HEK293 (cell line): Measurements from ENCODE around the gene MBLAC2.

Experiments used
- CTCF ChIA-PET: fragments of 350-600 bp; formaldehyde crosslinking; extraction: SDS; loops from one replicate; lab custom pipeline; 2021; ENCODE audit warnings: antibody characterized with exemption; lab: Yijun Ruan, JAX
- POLR2A ChIA-PET: fragments of 300-600 bp; formaldehyde crosslinking; extraction: SDS; loops from one replicate; lab custom pipeline; 2020; ENCODE audit warnings: antibody characterized with exemption, inconsistent platforms; lab: Yijun Ruan, JAX
- H3K27ac ChIP-seq: fragments of 200-500 bp; sonication (Bioruptor generic); 2 replicates; pipeline ENCODE4 v1.5.1; 2014; ENCODE audit warnings: low read depth, low read length, control low read depth, inconsistent platforms; ENCODE audit errors: extremely low read depth
- H3K36me3 ChIP-seq, 2 experiments: fragments of 200-500 bp in 1 of 2; sonication (Bioruptor generic) in 1 of 2; 1 replicate in 1 of 2; 2 replicates in 1 of 2; pipeline ENCODE4 v1.5.1; 2014 to 2017; ENCODE audit warnings: inconsistent platforms in 2 of 2, low read length in 2 of 2; ENCODE audit not compliant: control insufficient read depth in 2 of 2, insufficient read depth in 1 of 2
- H3K4me1 ChIP-seq: fragments of 200-500 bp; sonication (Bioruptor generic); 2 replicates; pipeline ENCODE4 v1.5.1; 2014; ENCODE audit warnings: mild to moderate bottlenecking, low read length, inconsistent platforms; ENCODE audit not compliant: control insufficient read depth, insufficient read depth
- H3K4me3 ChIP-seq: 2 replicates; pipeline ENCODE4 v1.5.1; 2011; ENCODE audit warnings: low read depth, mild to moderate bottlenecking, control low read depth, low read length, moderate library complexity
- H3K9me3 ChIP-seq: fragments of 200-500 bp; sonication (Bioruptor generic); 2 replicates; pipeline ENCODE4 v1.5.1; 2014; ENCODE audit warnings: low read depth, low read length, inconsistent platforms; ENCODE audit not compliant: control insufficient read depth, insufficient read depth
- HOXD13 ChIP-seq: sonication (generic); formaldehyde crosslinking; IDR thresholded peaks from 2 replicates; pipeline ENCODE4 v1.8.0; 2022; ENCODE audit warnings: missing genetic modification reagents, borderline replicate concordance
- KLF9 ChIP-seq: fragments of 450-650 bp; formaldehyde crosslinking; IDR thresholded peaks from 2 replicates; pipeline ENCODE4 v1.5.1; 2016; ENCODE audit warnings: missing biosample characterization, missing genetic modification characterization, low read depth
- SP7 ChIP-seq: fragments of 450-650 bp; formaldehyde crosslinking; IDR thresholded peaks from 2 replicates; pipeline ENCODE4 v1.5.1; 2016; ENCODE audit warnings: missing biosample characterization, missing genetic modification characterization
- ZNF114 ChIP-seq: fragments of 450-650 bp; formaldehyde crosslinking; IDR thresholded peaks from 2 replicates; pipeline ENCODE4 v1.5.0; 2017; ENCODE audit warnings: missing biosample characterization, missing genetic modification characterization
- ZNF121 ChIP-seq: fragments of 450-650 bp; formaldehyde crosslinking; IDR thresholded peaks from 2 replicates; pipeline ENCODE4 v1.5.1; 2016; ENCODE audit warnings: missing biosample characterization, missing genetic modification characterization
- ZNF146 ChIP-seq: fragments of 450-650 bp; formaldehyde crosslinking; IDR thresholded peaks from 2 replicates; pipeline ENCODE4 v1.5.1; 2016; ENCODE audit warnings: missing biosample characterization, missing genetic modification characterization
- ZNF16 ChIP-seq: fragments of 450-650 bp; formaldehyde crosslinking; IDR thresholded peaks from 2 replicates; pipeline ENCODE4 v1.5.1; 2016; ENCODE audit warnings: low read depth, missing biosample characterization, missing genetic modification characterization
- ZNF292 ChIP-seq: fragments of 450-650 bp; formaldehyde crosslinking; IDR thresholded peaks from 2 replicates; pipeline ENCODE4 v1.5.1; 2016; ENCODE audit warnings: low read depth, missing biosample characterization, missing genetic modification characterization, borderline replicate concordance
- ZNF311 ChIP-seq: fragments of 450-650 bp; formaldehyde crosslinking; IDR thresholded peaks from 2 replicates; pipeline ENCODE4 v1.5.1; 2017; ENCODE audit warnings: missing biosample characterization, missing genetic modification characterization, borderline replicate concordance
- ZNF530 ChIP-seq: fragments of 450-650 bp; formaldehyde crosslinking; IDR thresholded peaks from 2 replicates; pipeline ENCODE4 v1.5.1; 2016; ENCODE audit warnings: low read depth, missing biosample characterization, missing genetic modification characterization
- ZNF560 ChIP-seq: fragments of 450-650 bp; formaldehyde crosslinking; IDR thresholded peaks from 2 replicates; pipeline ENCODE4 v1.5.1; 2017; ENCODE audit warnings: missing biosample characterization, missing genetic modification characterization, borderline replicate concordance
- ZNF585B ChIP-seq: fragments of 450-650 bp; formaldehyde crosslinking; IDR thresholded peaks from 2 replicates; pipeline ENCODE4 v1.5.1; 2016; ENCODE audit warnings: missing biosample characterization, missing genetic modification characterization
- ZNF596 ChIP-seq: fragments of 450-650 bp; IDR thresholded peaks from 2 replicates; pipeline ENCODE4 v1.5.0; 2018; ENCODE audit warnings: missing biosample characterization, mild to moderate bottlenecking, missing genetic modification characterization, moderate library complexity
- ZNF623 ChIP-seq: fragments of 450-650 bp; formaldehyde crosslinking; IDR thresholded peaks from 2 replicates; pipeline ENCODE4 v1.5.1; 2016; ENCODE audit warnings: missing biosample characterization, missing genetic modification characterization
- ZNF792 ChIP-seq: fragments of 450-650 bp; formaldehyde crosslinking; IDR thresholded peaks from 2 replicates; pipeline ENCODE4 v1.5.1; 2016; ENCODE audit warnings: missing biosample characterization, missing genetic modification characterization
- ZNF830 ChIP-seq: fragments of 450-650 bp; IDR thresholded peaks from 2 replicates; pipeline ENCODE4 v1.5.0; 2018; ENCODE audit warnings: missing biosample characterization, missing genetic modification characterization, low read depth, mild to moderate bottlenecking, moderate library complexity
- TF ChIP-seq, protein P1 (sequence below): fragments of 450-650 bp; formaldehyde crosslinking; IDR thresholded peaks from 2 replicates; pipeline ENCODE4 v1.5.1; 2016; ENCODE audit warnings: missing biosample characterization, missing genetic modification characterization
- TF ChIP-seq, protein P2 (sequence below): fragments of 450-650 bp; formaldehyde crosslinking; IDR thresholded peaks from 2 replicates; pipeline ENCODE4 v1.5.1; 2016; ENCODE audit warnings: missing biosample characterization, missing genetic modification characterization, low read depth
- TF ChIP-seq, protein P3 (sequence below): fragments of 450-650 bp; formaldehyde crosslinking; IDR thresholded peaks from 2 replicates; pipeline ENCODE4 v1.5.0; 2017; ENCODE audit warnings: missing biosample characterization, missing genetic modification characterization, borderline replicate concordance
- TF ChIP-seq, protein P4 (sequence below): fragments of 450-650 bp; formaldehyde crosslinking; IDR thresholded peaks from 2 replicates; pipeline ENCODE4 v1.5.1; 2017; ENCODE audit warnings: missing biosample characterization, missing genetic modification characterization
- TF ChIP-seq, protein P5 (sequence below): fragments of 450-650 bp; formaldehyde crosslinking; IDR thresholded peaks from 2 replicates; pipeline ENCODE4; 2016; ENCODE audit warnings: missing biosample characterization, missing genetic modification characterization
- TF ChIP-seq, protein P6 (sequence below): fragments of 450-650 bp; formaldehyde crosslinking; IDR thresholded peaks from 2 replicates; pipeline ENCODE4 v1.5.1; 2017; ENCODE audit warnings: missing biosample characterization, missing genetic modification characterization

The MBLAC2 gene

DNA sequence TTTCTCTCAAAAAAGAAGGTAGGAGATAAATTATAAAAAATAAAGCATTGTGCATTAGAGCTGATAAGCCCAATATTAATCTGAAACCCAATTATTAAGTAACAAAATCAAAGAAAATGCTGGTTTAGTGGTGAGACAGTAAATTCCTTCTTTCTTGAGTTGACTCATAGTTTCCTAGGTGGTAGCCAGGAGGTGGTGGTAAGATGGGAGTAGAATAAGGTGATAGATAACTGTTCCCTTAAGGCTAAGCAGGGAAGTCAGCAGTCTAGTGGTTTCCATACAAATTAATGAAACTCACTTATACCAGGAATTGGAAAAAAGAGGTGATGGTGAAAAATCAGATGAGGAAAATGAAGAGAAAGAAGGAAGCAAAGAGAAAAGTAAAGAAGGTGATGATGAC lies 31.6 kb upstream of the MBLAC2 start:
- ChIA-PET POLR2A (no interaction called here), CTCF (no interaction called here)
- TF ChIP-seq, protein P1, sequence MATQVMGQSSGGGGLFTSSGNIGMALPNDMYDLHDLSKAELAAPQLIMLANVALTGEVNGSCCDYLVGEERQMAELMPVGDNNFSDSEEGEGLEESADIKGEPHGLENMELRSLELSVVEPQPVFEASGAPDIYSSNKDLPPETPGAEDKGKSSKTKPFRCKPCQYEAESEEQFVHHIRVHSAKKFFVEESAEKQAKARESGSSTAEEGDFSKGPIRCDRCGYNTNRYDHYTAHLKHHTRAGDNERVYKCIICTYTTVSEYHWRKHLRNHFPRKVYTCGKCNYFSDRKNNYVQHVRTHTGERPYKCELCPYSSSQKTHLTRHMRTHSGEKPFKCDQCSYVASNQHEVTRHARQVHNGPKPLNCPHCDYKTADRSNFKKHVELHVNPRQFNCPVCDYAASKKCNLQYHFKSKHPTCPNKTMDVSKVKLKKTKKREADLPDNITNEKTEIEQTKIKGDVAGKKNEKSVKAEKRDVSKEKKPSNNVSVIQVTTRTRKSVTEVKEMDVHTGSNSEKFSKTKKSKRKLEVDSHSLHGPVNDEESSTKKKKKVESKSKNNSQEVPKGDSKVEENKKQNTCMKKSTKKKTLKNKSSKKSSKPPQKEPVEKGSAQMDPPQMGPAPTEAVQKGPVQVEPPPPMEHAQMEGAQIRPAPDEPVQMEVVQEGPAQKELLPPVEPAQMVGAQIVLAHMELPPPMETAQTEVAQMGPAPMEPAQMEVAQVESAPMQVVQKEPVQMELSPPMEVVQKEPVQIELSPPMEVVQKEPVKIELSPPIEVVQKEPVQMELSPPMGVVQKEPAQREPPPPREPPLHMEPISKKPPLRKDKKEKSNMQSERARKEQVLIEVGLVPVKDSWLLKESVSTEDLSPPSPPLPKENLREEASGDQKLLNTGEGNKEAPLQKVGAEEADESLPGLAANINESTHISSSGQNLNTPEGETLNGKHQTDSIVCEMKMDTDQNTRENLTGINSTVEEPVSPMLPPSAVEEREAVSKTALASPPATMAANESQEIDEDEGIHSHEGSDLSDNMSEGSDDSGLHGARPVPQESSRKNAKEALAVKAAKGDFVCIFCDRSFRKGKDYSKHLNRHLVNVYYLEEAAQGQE, result no peak
- TF ChIP-seq, protein P2, sequence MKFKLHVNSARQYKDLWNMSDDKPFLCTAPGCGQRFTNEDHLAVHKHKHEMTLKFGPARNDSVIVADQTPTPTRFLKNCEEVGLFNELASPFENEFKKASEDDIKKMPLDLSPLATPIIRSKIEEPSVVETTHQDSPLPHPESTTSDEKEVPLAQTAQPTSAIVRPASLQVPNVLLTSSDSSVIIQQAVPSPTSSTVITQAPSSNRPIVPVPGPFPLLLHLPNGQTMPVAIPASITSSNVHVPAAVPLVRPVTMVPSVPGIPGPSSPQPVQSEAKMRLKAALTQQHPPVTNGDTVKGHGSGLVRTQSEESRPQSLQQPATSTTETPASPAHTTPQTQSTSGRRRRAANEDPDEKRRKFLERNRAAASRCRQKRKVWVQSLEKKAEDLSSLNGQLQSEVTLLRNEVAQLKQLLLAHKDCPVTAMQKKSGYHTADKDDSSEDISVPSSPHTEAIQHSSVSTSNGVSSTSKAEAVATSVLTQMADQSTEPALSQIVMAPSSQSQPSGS (tag by site-specific recombination), result no peak
- no peak for TF ChIP-seq KLF9 (tag by site-specific recombination)
- TF ChIP-seq, protein P3, sequence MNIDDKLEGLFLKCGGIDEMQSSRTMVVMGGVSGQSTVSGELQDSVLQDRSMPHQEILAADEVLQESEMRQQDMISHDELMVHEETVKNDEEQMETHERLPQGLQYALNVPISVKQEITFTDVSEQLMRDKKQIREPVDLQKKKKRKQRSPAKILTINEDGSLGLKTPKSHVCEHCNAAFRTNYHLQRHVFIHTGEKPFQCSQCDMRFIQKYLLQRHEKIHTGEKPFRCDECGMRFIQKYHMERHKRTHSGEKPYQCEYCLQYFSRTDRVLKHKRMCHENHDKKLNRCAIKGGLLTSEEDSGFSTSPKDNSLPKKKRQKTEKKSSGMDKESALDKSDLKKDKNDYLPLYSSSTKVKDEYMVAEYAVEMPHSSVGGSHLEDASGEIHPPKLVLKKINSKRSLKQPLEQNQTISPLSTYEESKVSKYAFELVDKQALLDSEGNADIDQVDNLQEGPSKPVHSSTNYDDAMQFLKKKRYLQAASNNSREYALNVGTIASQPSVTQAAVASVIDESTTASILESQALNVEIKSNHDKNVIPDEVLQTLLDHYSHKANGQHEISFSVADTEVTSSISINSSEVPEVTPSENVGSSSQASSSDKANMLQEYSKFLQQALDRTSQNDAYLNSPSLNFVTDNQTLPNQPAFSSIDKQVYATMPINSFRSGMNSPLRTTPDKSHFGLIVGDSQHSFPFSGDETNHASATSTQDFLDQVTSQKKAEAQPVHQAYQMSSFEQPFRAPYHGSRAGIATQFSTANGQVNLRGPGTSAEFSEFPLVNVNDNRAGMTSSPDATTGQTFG (tag by site-specific recombination), result no peak
- TF ChIP-seq ZNF114 (tag by site-specific recombination), result no peak
- TF ChIP-seq ZNF585B (tag by site-specific recombination), result no peak
- TF ChIP-seq SP7 (tag by site-specific recombination), result no peak
- Histone ChIP-seq H3K4me1 (no peaks in the 10 kb centered on the region), H3K4me3 (no peak overlapping the region), H3K27ac (no peak overlapping the region), H3K36me3 (no peaks in the 10 kb centered on the region), H3K9me3 (no peaks in the 10 kb centered on the region)

DNA sequence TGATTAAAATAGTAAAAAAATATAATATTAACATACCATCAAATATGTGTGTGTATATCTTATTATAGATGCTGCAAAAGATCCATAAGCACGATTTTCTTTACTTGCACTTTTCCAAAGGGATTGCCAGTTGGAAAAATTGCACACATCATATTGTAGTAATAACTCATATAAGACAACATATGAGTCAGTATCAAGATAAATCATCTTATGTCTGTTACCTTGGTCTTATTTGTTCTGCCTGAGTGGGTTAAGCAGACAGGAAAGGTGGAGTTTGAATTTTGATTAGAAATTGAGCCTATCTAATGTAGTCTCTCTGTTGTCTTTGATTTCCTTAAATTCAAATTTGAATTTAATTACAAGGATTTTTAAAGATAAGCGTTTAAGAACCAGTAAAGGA lies 30.2 kb upstream of the MBLAC2 start:
- Histone ChIP-seq H3K4me1 (no peaks in the 10 kb centered on the region), H3K9me3 (no peaks in the 10 kb centered on the region), H3K36me3 (no peaks in the 10 kb centered on the region), H3K27ac (no peak overlapping the region), H3K4me3 (no peak overlapping the region)
- CTCF ChIA-PET, result interaction anchor here (0.7 kb wide), 1 partner anchor 1021 kb away, joined by 4 read pairs; no protein-coding TSS in a partner anchor
- POLR2A ChIA-PET, result no interaction called here
- TF ChIP-seq ZNF560 (no peak), ZNF311 (tag by site-specific recombination) (no peak), HOXD13 (no peak), ZNF596 (no peak), ZNF121 (no peak), ZNF146 (no peak), ZNF830 (no peak), ZNF792 (tag by site-specific recombination) (no peak), ZNF530 (tag by site-specific recombination) (no peak), ZNF16 (tag by site-specific recombination) (no peak), ZNF623 (no peak), ZNF292 (tag by site-specific recombination) (no peak)
- TF ChIP-seq, protein P4, sequence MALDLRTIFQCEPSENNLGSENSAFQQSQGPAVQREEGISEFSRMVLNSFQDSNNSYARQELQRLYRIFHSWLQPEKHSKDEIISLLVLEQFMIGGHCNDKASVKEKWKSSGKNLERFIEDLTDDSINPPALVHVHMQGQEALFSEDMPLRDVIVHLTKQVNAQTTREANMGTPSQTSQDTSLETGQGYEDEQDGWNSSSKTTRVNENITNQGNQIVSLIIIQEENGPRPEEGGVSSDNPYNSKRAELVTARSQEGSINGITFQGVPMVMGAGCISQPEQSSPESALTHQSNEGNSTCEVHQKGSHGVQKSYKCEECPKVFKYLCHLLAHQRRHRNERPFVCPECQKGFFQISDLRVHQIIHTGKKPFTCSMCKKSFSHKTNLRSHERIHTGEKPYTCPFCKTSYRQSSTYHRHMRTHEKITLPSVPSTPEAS (tag by site-specific recombination), result no peak
- TF ChIP-seq, protein P5, sequence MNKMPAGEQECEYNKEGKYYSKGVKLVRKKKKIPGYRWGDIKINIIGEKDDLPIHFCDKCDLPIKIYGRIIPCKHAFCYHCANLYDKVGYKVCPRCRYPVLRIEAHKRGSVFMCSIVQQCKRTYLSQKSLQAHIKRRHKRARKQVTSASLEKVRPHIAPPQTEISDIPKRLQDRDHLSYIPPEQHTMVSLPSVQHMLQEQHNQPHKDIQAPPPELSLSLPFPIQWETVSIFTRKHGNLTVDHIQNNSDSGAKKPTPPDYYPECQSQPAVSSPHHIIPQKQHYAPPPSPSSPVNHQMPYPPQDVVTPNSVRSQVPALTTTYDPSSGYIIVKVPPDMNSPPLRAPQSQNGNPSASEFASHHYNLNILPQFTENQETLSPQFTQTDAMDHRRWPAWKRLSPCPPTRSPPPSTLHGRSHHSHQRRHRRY (tag by site-specific recombination), result no peak
- TF ChIP-seq, protein P6, sequence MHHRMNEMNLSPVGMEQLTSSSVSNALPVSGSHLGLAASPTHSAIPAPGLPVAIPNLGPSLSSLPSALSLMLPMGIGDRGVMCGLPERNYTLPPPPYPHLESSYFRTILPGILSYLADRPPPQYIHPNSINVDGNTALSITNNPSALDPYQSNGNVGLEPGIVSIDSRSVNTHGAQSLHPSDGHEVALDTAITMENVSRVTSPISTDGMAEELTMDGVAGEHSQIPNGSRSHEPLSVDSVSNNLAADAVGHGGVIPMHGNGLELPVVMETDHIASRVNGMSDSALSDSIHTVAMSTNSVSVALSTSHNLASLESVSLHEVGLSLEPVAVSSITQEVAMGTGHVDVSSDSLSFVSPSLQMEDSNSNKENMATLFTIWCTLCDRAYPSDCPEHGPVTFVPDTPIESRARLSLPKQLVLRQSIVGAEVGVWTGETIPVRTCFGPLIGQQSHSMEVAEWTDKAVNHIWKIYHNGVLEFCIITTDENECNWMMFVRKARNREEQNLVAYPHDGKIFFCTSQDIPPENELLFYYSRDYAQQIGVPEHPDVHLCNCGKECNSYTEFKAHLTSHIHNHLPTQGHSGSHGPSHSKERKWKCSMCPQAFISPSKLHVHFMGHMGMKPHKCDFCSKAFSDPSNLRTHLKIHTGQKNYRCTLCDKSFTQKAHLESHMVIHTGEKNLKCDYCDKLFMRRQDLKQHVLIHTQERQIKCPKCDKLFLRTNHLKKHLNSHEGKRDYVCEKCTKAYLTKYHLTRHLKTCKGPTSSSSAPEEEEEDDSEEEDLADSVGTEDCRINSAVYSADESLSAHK, result no peak
